Forelimb muscle (tissue), 1 donor: ENCODE measurements around the gene RFNG. TPM values are rescaled to one million over a fixed set of nuclear protein-coding genes. Genes with fewer than 3 reads are reported as not detected.

Experiments used
- DNase-seq: peaks from one replicate; pipeline ENCODE4 v3.0.0-alpha.2; 2013; ENCODE audit warnings: low read depth
- polyA plus RNA-seq: library from polyadenylated mRNA; unstranded; fragments of 120-200 nt; gene quantifications from one replicate; pipeline ENCODE4 v1.2.1, GENCODE V29; 2013; ENCODE audit not compliant: insufficient read length

Gene RFNG
- polyA plus RNA-seq, 1 donor: 31.0 TPM

DNA sequence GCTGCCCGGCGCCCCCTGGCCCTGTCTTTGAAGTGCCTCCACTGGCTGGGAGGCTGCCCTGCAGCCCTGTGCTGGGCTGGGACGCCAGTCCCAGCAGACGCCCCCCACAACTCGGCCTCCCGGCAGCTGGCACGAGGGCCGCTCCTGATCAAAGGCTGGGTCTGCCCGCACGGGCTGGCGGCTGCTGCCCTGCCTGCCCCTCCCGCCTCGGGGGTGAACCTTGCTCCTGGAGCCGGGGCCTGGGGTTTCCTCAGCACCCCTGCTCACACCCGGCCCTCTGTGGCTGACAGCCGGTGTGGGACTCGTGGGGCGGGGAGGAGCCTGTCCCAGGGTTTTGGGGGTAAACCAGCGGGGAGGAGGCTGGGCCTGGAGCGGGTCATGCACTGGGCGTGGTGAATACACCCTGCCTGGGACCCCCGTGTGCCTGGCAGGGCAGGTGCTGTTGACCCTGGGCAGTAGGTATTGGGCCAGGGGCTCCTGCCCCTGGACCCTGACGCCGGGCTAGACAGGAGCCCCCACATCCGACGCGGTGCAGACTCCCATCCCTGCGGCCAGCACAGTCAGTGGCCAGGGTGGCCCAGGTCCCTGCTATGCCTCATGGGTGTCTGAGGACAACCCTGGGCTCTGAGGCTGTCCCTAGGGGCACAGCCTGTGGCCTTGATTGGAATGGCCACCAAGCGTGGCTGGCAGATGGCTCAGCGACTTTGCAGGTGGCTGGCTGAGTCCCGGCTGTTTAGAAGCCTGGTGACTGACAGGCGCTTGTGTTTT, 50.6 kb downstream of the RFNG start:
- no peak for DNase-seq

- no peak for DNase-seq
Observed at GRCh38 chr17:81999976-82000802, 51.4 kb downstream of the RFNG start.

DNA sequence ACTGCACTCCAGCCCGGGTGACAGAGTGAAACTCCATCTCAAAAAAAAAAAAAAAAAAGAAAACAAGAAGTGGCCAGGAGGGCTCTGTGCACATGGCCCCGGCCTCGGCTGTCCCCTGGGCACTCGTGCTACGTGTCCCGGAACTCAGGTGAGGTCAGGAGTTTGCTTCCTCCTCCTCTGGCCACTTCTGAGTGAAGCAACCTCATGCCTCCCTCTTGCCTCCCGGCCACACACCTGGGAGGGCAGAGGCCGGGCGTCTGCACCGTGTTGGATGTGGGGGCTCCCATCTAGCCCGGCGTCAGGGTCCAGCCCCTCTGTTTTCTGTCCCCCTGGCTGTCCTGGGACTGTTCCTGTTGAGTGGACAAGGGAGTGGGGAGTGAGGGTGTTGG, 52.0 kb downstream of the RFNG start:
- DNase-seq: no peak

DNA sequence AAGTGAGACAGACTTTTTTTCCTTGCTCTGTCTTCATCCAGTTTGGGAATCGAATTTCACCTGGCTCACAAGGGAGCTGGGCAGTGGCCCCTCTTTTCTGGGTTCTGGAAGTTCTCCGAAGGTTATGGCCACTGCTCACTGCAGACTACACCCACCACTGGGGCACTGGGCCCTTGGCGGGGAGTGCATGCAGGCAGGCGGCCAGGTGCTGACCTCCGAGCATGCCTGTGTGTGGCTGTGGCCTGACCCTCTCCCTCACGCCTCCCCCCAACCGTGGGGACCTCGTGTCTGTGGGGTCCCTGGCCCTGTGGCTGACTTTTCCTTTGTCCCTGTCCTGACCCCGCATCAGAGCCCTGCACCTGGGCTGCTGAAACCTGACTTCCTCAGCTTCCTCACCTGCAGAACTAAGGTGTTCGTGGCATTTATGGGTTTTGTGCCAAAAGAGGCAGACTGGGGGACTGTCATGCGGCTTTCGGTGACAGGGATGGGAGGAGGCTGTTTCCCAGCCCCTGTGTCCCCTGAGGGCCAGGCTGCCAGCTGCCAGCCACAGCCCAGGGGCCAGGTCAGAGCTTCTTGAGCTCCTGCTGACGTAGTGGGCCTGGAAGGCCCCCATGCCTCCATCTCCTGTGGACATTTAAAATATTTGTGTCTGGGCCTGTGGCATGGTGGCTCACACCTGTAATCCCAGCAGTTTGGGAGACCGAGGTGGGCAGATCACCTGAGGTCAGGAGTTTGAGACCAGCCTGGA, 52.7 kb downstream of the RFNG start:
- DNase-seq: no peak

DNA sequence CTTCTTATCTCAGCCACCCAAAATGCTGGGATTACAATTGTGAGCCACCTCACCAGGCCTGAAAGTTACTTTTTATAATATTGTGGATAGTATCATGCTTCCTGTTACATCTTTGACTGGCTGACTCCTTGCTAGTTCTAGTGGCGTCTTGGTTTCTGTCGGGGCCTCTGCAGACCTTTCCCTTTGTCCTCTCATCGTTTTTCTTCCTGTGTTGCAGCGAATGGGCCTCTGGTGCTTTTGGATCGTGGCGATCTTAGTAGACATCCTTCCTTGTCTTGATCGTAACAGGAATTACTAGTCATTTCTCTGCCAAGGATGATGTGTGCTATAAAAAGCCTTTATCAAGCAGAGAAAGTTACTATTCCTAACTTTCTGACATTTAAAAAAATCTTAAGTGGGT, 53.4 kb downstream of the RFNG start:
- no peak for DNase-seq

Other genes with a start within 250 kb of the RFNG start
- not detected for gene GCGR, start 247.7 kb downstream of the RFNG start, polyA plus RNA-seq
- gene MCRIP1, start 218.5 kb downstream of the RFNG start, polyA plus RNA-seq: 119 TPM
- gene PPP1R27, start 216.8 kb downstream of the RFNG start, polyA plus RNA-seq: 90.6 TPM
- gene P4HB, start 191.3 kb downstream of the RFNG start, polyA plus RNA-seq: 412 TPM
- gene ARHGDIA, start 180.5 kb downstream of the RFNG start, polyA plus RNA-seq: 160 TPM
- gene ALYREF, start 160.2 kb downstream of the RFNG start, polyA plus RNA-seq: 53.9 TPM
- 105 TPM for gene ANAPC11, start 160.1 kb downstream of the RFNG start, polyA plus RNA-seq
- gene NPB, start 149.6 kb downstream of the RFNG start, polyA plus RNA-seq: 0.42 TPM
- 9.6 TPM for gene PCYT2, start 140.4 kb downstream of the RFNG start, polyA plus RNA-seq
- gene SIRT7, start 133.6 kb downstream of the RFNG start, polyA plus RNA-seq: 7.7 TPM
- 16.3 TPM for gene MAFG, start 124.1 kb downstream of the RFNG start, polyA plus RNA-seq
- gene PYCR1, start 114.5 kb downstream of the RFNG start, polyA plus RNA-seq: 59.5 TPM
- gene MYADML2, start 104.6 kb downstream of the RFNG start, polyA plus RNA-seq: 43.6 TPM
- 4.9 TPM for gene NOTUM, start 90.6 kb downstream of the RFNG start, polyA plus RNA-seq
- 22.2 TPM for gene ASPSCR1, start 74.2 kb downstream of the RFNG start, polyA plus RNA-seq
- 28.6 TPM for gene CENPX, start 28.9 kb downstream of the RFNG start, polyA plus RNA-seq
- 8.4 TPM for gene LRRC45, start 28.5 kb downstream of the RFNG start, polyA plus RNA-seq
- gene RAC3, start 20.1 kb downstream of the RFNG start, polyA plus RNA-seq: 6.0 TPM
- 32.8 TPM for gene DCXR, start 14.1 kb downstream of the RFNG start, polyA plus RNA-seq
- 69.4 TPM for gene GPS1, start 87 bp upstream of the RFNG start, polyA plus RNA-seq
- 60.1 TPM for gene DUS1L, start 14.0 kb upstream of the RFNG start, polyA plus RNA-seq
- 24.6 TPM for gene FASN, start 46.4 kb upstream of the RFNG start, polyA plus RNA-seq
- 31.7 TPM for gene CCDC57, start 161.0 kb upstream of the RFNG start, polyA plus RNA-seq
- gene SLC16A3, start 177.2 kb upstream of the RFNG start, polyA plus RNA-seq: 29.7 TPM
- 63.5 TPM for gene CSNK1D, start 221.9 kb upstream of the RFNG start, polyA plus RNA-seq